ENCODE results near the gene HNF4A. TPM values are rescaled to one million over a fixed set of nuclear protein-coding genes. Genes with fewer than 3 reads are reported as not detected.

HNF4A gene
- total and polyA plus RNA-seq, 2 of the 13 experiments (the other 11 are each of a cell fraction or from before 2014, with no cell fraction given) = 80.9 to 169 TPM

DNA sequence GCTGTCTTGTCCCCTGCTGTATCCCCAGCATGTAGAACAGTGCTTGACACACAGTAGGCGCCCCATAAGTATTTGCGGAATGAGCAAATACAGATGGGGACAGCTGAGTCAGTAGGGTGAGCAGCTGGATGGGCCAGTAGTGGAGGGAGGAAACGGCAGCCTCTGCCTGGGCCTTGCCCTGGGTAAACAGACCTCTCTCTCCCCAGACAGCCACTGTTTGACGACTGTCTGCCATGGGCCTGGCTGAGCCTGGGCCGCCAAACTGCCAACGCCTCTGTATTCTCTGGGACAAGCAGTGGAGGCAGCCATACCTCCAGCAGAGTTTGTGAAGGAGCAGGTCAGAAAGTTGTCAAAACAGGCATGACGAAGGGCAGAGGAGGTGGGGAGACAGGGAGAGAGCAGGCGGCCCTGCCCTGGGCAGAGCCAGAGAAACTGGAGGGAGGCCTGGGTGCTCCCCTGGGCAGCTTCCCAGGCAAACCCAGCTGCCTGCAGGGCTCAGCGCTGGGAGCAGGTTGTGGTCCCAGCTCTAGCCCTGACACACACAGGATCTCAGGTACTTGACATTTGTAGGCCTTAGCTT is 15.2 kb downstream of the HNF4A start (continued):
- TF ChIP-seq, protein P1, sequence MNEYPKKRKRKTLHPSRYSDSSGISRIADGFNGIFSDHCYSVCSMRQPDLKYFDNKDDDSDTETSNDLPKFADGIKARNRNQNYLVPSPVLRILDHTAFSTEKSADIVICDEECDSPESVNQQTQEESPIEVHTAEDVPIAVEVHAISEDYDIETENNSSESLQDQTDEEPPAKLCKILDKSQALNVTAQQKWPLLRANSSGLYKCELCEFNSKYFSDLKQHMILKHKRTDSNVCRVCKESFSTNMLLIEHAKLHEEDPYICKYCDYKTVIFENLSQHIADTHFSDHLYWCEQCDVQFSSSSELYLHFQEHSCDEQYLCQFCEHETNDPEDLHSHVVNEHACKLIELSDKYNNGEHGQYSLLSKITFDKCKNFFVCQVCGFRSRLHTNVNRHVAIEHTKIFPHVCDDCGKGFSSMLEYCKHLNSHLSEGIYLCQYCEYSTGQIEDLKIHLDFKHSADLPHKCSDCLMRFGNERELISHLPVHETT (CRISPR knock-in tag; conservative IDR thresholded peaks at IDR 0.05) = no peak
- TF ChIP-seq ZNF781 (CRISPR knock-in tag; IDR thresholded peaks at IDR 0.05; ENCODE audit: borderline replicate concordance, not compliant biosample characterization) = no peak
- TF ChIP-seq, protein P2, sequence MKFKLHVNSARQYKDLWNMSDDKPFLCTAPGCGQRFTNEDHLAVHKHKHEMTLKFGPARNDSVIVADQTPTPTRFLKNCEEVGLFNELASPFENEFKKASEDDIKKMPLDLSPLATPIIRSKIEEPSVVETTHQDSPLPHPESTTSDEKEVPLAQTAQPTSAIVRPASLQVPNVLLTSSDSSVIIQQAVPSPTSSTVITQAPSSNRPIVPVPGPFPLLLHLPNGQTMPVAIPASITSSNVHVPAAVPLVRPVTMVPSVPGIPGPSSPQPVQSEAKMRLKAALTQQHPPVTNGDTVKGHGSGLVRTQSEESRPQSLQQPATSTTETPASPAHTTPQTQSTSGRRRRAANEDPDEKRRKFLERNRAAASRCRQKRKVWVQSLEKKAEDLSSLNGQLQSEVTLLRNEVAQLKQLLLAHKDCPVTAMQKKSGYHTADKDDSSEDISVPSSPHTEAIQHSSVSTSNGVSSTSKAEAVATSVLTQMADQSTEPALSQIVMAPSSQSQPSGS (CRISPR knock-in tag; IDR thresholded peaks at IDR 0.05) = peak; percentile 82; the same call in 1 of the 2 replicates
- peak; percentile 69; the same call in 1 of the 2 replicates for TF ChIP-seq KLF6 (CRISPR knock-in tag; IDR thresholded peaks at IDR 0.05)
- TF ChIP-seq ZSCAN30 (CRISPR knock-in tag; IDR thresholded peaks at IDR 0.05) = no peak
- TF ChIP-seq, protein P3, sequence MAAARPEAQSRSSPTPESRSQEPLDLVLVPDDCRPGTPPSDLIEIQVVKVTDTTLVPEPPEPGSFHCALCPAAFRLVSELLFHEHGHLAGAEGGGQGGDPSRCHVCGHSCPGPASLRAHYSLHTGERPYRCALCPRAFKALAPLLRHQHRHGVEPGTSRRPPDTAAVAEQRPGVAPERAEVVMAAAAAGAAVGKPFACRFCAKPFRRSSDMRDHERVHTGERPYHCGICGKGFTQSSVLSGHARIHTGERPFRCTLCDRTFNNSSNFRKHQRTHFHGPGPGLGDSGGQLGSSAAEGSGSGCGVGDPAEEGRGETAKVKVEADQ (CRISPR knock-in tag; IDR thresholded peaks at IDR 0.05; ENCODE audit: borderline replicate concordance) = peak; percentile 92; the same call in 1 of the 2 replicates
- no peak for TF ChIP-seq PAX8 (CRISPR knock-in tag; IDR thresholded peaks at IDR 0.05; ENCODE audit: borderline replicate concordance)
- peak; percentile 78 for TF ChIP-seq MAFF (IDR thresholded peaks at IDR 0.05; ENCODE audit: low read depth, low read length)
- 0 out of 2 replicates have a peak, but pooled peaks have one; percentile 59 for TF ChIP-seq SSRP1 (CRISPR knock-in tag; IDR thresholded peaks at IDR 0.05)
- no peak for TF ChIP-seq CHD2 (IDR thresholded peaks at IDR 0.05; ENCODE audit: low read depth, low read length)
- TF ChIP-seq ATRX (CRISPR knock-in tag; IDR thresholded peaks at IDR 0.05; ENCODE audit: borderline replicate concordance) = no peak
- no peak for TF ChIP-seq HOXA7 (CRISPR knock-in tag; IDR thresholded peaks at IDR 0.05)
- TF ChIP-seq, protein P4, sequence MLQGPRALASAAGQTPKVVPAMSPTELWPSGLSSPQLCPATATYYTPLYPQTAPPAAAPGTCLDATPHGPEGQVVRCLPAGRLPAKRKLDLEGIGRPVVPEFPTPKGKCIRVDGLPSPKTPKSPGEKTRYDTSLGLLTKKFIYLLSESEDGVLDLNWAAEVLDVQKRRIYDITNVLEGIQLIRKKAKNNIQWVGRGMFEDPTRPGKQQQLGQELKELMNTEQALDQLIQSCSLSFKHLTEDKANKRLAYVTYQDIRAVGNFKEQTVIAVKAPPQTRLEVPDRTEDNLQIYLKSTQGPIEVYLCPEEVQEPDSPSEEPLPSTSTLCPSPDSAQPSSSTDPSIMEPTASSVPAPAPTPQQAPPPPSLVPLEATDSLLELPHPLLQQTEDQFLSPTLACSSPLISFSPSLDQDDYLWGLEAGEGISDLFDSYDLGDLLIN (CRISPR knock-in tag; IDR thresholded peaks at IDR 0.05; ENCODE audit: borderline replicate concordance) = no peak
- TF ChIP-seq, protein P5, sequence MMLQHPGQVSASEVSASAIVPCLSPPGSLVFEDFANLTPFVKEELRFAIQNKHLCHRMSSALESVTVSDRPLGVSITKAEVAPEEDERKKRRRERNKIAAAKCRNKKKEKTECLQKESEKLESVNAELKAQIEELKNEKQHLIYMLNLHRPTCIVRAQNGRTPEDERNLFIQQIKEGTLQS (CRISPR knock-in tag; IDR thresholded peaks at IDR 0.05) = peak; percentile 63; the same call in 1 of the 2 replicates
- no peak for TF ChIP-seq CC2D1A (CRISPR knock-in tag; IDR thresholded peaks at IDR 0.05)
- no peak for TF ChIP-seq ZNF674 (CRISPR knock-in tag; IDR thresholded peaks at IDR 0.05; ENCODE audit: low read depth)
- peak; percentile 79; the same call in 1 of the 2 replicates for TF ChIP-seq ZSCAN21 (CRISPR knock-in tag; IDR thresholded peaks at IDR 0.05; ENCODE audit: borderline replicate concordance)
- no peak for TF ChIP-seq DMAP1 (CRISPR knock-in tag; IDR thresholded peaks at IDR 0.05)
- TF ChIP-seq ZNF350 (CRISPR knock-in tag; IDR thresholded peaks at IDR 0.05; ENCODE audit: borderline replicate concordance, low read depth) = peak; percentile 93; the same call in 1 of the 2 replicates
- no peak for TF ChIP-seq HNRNPH1 (optimal IDR thresholded peaks at IDR 0.05; ENCODE audit: low read depth, low read length)
- peak; percentile 39; the same call in 1 of the 2 replicates for TF ChIP-seq HES4 (CRISPR knock-in tag; IDR thresholded peaks at IDR 0.05; ENCODE audit: borderline replicate concordance)
- TF ChIP-seq ZNF737 (CRISPR knock-in tag; IDR thresholded peaks at IDR 0.05; ENCODE audit: borderline replicate concordance) = no peak
- TF ChIP-seq ZNF263 (CRISPR knock-in tag; IDR thresholded peaks at IDR 0.05) = peak; percentile 83
- peak; percentile 63; the same call in 1 of the 2 replicates for TF ChIP-seq ZNF567 (CRISPR knock-in tag; IDR thresholded peaks at IDR 0.05; ENCODE audit: borderline replicate concordance)
- peak; percentile 90; the same call in 1 of the 2 replicates for TF ChIP-seq ZNF761 (CRISPR knock-in tag; conservative IDR thresholded peaks at IDR 0.05)
- peak; percentile 83 for TF ChIP-seq TOPORS (CRISPR knock-in tag; IDR thresholded peaks at IDR 0.05)
